Fibroblast of skin of back (primary cell): ENCODE measurements around the gene ZNF746.

Source experiments
- DNase-seq: peaks from one replicate; pipeline ENCODE4 v3.0.0-alpha.2; 2013

Gene ZNF746

DNA sequence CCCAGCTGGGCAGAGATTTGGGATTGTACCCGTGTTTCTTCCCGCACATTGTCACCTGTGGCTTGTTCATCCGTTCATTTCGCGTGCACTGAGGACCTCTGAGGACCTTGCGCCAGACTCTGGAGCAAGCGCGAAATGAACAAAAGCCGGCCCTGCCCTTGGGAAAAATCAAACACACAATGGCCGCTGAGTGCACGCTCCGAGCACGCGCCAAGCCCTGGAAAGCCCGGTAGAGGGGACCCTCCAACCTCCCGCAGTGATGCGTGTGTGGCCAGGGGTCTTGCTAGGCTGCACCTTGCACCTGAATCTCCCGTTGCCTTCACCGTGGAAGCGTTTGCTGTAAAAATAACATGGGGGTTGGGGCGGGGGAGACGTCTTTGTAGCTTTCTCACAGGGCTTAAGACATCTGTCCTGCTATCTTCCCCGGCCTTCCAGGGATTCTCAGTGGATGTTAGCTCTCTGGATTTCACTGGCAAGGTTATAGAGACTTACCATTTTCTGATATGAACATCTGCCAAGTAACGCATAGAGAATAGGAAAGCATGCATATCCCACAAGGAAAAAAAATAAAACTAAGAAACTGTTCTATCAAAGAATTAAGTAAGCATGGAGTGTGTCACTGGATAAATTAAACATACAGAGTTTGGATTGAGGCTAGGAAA, 74.0 kb downstream of the ZNF746 start:
- DNase-seq: no peak

DNA sequence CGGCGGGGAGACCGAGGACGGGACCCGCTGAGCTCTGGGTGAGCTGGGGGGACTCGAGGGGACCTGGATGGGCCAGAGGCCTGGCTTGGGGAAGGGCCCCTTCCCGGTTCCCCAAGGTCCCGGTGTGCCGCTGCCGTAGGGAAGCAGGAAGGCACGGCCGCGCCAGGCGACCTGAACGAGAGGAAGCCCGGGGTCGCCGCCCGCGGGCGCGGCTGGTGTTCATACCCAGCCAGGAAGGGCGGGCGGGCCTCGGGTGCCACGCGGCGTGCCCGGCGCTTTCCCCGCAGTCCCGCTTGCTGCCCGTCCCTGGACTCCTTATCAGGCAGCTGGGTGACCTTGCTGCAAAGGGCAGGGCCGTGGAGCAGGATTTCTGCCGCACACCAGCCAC, 74.7 kb downstream of the ZNF746 start:
- no peak for DNase-seq
